HG03025 (cell line): Measurements from ENCODE around the gene TNFAIP8L2.

Experiments used
- ATAC-seq: cut with Tn5 transposase; IDR thresholded peaks from one replicate; pipeline ENCODE4 v1.9.1; 2021; ENCODE audit warnings: mild to moderate bottlenecking, moderate library complexity; ENCODE audit not compliant: unreplicated experiment, low FRiP score

TNFAIP8L2 gene

GRCh38 chr1:151145304-151146071 is 11.0 kb upstream of the TNFAIP8L2 start:
- no peak for ATAC-seq

GRCh38 chr1:151146072-151146411 is 10.4 kb upstream of the TNFAIP8L2 start:
- ATAC-seq = no peak

GRCh38 chr1:151146412-151147131 is 9.9 kb upstream of the TNFAIP8L2 start, which contains the start of gene SEMA6C:
Gene SEMA6C, minus strand, starts transcription at chr1:151146631. Its CDS starts 4,010 bp downstream, at chr1:151142621.
- peak; percentile 96 for ATAC-seq

GRCh38 chr1:151147132-151147503 is 9.3 kb upstream of the TNFAIP8L2 start:
- ATAC-seq = no peak

GRCh38 chr1:151147665-151148064 is 8.8 kb upstream of the TNFAIP8L2 start:
- no peak for ATAC-seq

- ATAC-seq = no peak
These were observed 650 bp downstream of the TNFAIP8L2 start for GRCh38 chr1:151157067-151157531.

- no peak for ATAC-seq
These were observed 1.9 kb downstream of the TNFAIP8L2 start for GRCh38 chr1:151158326-151158725.

- ATAC-seq = no peak
These were observed 2.4 kb downstream of the TNFAIP8L2 start for GRCh38 chr1:151158751-151159251.

GRCh38 chr1:151159373-151159772 is 2.9 kb downstream of the TNFAIP8L2 start:
- no peak for ATAC-seq

- no peak for ATAC-seq
These were observed 8.4 kb downstream of the TNFAIP8L2 start for GRCh38 chr1:151164732-151165280.

- ATAC-seq = no peak
These were observed 8.9 kb downstream of the TNFAIP8L2 start for GRCh38 chr1:151165281-151165737.

GRCh38 chr1:151165738-151166504 is 9.5 kb downstream of the TNFAIP8L2 start, which contains the start of the genes LYSMD1 and SCNM1:
Gene LYSMD1, minus strand, starts transcription at chr1:151165902. Its CDS starts 644 bp downstream, at chr1:151165258.
Gene SCNM1, plus strand, starts transcription at chr1:151166144. Its CDS starts 9 bp downstream, at chr1:151166153.
- peak; percentile 86 for ATAC-seq

- no peak for ATAC-seq
These were observed 10.1 kb downstream of the TNFAIP8L2 start for GRCh38 chr1:151166505-151166956.

- no peak for ATAC-seq
These were observed 10.7 kb downstream of the TNFAIP8L2 start for GRCh38 chr1:151167116-151167515.

- ATAC-seq = no peak
These were observed 14.7 kb downstream of the TNFAIP8L2 start for GRCh38 chr1:151171190-151171589.

- no peak for ATAC-seq
These were observed 18.7 kb downstream of the TNFAIP8L2 start for GRCh38 chr1:151175041-151175741.

- no peak for ATAC-seq
These were observed 19.4 kb downstream of the TNFAIP8L2 start, which contains the start of gene TMOD4 for GRCh38 chr1:151175863-151176262. Gene TMOD4, minus strand, starts transcription at chr1:151175981. Its CDS starts 1,106 bp downstream, at chr1:151174875.

- no peak for ATAC-seq
These were observed 20.1 kb downstream of the TNFAIP8L2 start for GRCh38 chr1:151176514-151177045.

GRCh38 chr1:151184211-151184610 is 27.8 kb downstream of the TNFAIP8L2 start:
- ATAC-seq = no peak
